ENCODE results near the gene APBA1.

Gene APBA1

DNA sequence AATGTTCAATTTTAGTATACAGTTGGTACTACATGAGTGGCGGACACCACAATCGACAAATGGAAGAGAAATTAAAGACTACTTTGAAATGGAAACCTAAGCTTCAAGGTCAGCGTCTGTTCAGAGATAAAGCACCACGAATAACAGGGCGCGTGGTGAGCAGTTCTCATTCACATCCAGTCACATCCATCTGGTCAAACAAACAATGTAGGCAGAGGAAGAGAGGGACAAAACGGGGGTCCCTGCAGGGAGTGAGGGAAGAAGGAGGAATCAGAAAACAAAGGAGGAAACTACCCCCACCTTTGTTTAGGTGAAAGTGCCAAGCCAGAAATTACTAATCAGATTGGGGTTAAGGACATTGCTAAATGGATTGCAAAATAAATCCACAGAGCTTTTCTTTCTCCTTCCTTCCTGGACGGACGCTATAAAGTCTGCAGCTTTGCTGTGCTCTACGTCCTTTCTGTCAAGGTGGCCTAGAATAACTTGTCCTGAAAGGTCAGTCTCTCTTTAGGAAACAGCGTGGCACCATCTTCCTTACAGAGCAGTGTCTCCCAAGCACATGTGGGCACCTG, 208.6 kb downstream of the APBA1 start:
- Histone ChIP-seq H4K20me1 (ENCODE audit: control insufficient read depth, insufficient read depth, low read depth, low read length) (no peaks in the 10 kb centered on the region), H3K27ac (ENCODE audit: low read depth, low read length) (no peak overlapping the region)

DNA sequence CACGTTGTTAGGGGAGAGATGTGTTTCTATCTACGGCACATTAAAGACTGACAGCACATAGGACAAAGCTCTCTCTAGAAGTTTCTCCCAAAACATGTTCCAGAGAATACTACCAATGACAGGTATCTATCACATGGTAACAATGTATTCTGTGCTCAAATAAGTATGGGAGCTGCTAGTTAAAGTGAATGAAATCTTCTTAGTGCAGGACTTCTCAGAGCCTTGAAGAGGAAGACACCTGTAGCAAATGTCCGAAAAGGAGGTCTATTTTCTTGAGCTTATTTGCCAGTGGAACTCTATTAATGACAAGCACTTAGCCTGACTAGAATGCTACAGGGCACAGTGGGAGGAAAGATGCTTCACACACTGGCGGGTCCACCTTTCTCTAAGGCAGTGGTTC, 209.8 kb downstream of the APBA1 start:
- Histone ChIP-seq H3F3A (ENCODE audit: control insufficient read depth, insufficient read depth) (no peaks in the 10 kb centered on the region), H3K4me1 (ENCODE audit: control insufficient read depth, low read length) (no peaks in the 10 kb centered on the region), H3K4me3 (ENCODE audit: low read length) (no peak overlapping the region), H3K4me2 (ENCODE audit: low read length) (no peak overlapping the region), H4K20me1 (ENCODE audit: control insufficient read depth, insufficient read depth, low read depth, low read length) (no peaks in the 10 kb centered on the region), H3K79me2 (ENCODE audit: control insufficient read depth, low read length) (no peaks in the 10 kb centered on the region), H3K9me3 (ENCODE audit: control insufficient read depth, insufficient read depth, low read length) (no peaks in the 10 kb centered on the region), H3K27me3 (ENCODE audit: control insufficient read depth, low read length) (no peaks in the 10 kb centered on the region), H3K9me2 (replicated peaks; ENCODE audit: control insufficient read depth, low read length) (no peaks in the 10 kb centered on the region), H3K36me3 (ENCODE audit: control insufficient read depth, low read length) (no peaks in the 10 kb centered on the region), H3K27ac (ENCODE audit: low read depth, low read length) (no peak overlapping the region)
- TF ChIP-seq EZH2phosphoT487 (IDR thresholded peaks at IDR 0.05; ENCODE audit: borderline replicate concordance, low read length): no peak
- TF ChIP-seq, protein P1, sequence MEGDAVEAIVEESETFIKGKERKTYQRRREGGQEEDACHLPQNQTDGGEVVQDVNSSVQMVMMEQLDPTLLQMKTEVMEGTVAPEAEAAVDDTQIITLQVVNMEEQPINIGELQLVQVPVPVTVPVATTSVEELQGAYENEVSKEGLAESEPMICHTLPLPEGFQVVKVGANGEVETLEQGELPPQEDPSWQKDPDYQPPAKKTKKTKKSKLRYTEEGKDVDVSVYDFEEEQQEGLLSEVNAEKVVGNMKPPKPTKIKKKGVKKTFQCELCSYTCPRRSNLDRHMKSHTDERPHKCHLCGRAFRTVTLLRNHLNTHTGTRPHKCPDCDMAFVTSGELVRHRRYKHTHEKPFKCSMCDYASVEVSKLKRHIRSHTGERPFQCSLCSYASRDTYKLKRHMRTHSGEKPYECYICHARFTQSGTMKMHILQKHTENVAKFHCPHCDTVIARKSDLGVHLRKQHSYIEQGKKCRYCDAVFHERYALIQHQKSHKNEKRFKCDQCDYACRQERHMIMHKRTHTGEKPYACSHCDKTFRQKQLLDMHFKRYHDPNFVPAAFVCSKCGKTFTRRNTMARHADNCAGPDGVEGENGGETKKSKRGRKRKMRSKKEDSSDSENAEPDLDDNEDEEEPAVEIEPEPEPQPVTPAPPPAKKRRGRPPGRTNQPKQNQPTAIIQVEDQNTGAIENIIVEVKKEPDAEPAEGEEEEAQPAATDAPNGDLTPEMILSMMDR (IDR thresholded peaks at IDR 0.05; ENCODE audit: low read depth, low read length, poor library complexity, severe bottlenecking): no peak

More for the DNA sequence above, 208.6 kb downstream of the APBA1 start:
- no peak overlapping the region for H3K4me2 ChIP-seq (ENCODE audit: low read length)
- no peaks in the 10 kb centered on the region for H3K79me2 ChIP-seq (ENCODE audit: control insufficient read depth, low read length)
- H3K36me3 ChIP-seq (ENCODE audit: control insufficient read depth, low read length): no peaks in the 10 kb centered on the region
- no peaks in the 10 kb centered on the region for H3K9me3 ChIP-seq (ENCODE audit: control insufficient read depth, insufficient read depth, low read length)
- no peaks in the 10 kb centered on the region for H3F3A ChIP-seq (ENCODE audit: control insufficient read depth, insufficient read depth)
- H3K4me3 ChIP-seq (ENCODE audit: low read length): no peak overlapping the region
- no peak for TF ChIP-seq EZH2phosphoT487 (IDR thresholded peaks at IDR 0.05; ENCODE audit: borderline replicate concordance, low read length)
- no peaks in the 10 kb centered on the region for H3K27me3 ChIP-seq (ENCODE audit: control insufficient read depth, low read length)
- no peaks in the 10 kb centered on the region for H3K4me1 ChIP-seq (ENCODE audit: control insufficient read depth, low read length)
- H3K9me2 ChIP-seq (replicated peaks; ENCODE audit: control insufficient read depth, low read length): no peaks in the 10 kb centered on the region

DNA sequence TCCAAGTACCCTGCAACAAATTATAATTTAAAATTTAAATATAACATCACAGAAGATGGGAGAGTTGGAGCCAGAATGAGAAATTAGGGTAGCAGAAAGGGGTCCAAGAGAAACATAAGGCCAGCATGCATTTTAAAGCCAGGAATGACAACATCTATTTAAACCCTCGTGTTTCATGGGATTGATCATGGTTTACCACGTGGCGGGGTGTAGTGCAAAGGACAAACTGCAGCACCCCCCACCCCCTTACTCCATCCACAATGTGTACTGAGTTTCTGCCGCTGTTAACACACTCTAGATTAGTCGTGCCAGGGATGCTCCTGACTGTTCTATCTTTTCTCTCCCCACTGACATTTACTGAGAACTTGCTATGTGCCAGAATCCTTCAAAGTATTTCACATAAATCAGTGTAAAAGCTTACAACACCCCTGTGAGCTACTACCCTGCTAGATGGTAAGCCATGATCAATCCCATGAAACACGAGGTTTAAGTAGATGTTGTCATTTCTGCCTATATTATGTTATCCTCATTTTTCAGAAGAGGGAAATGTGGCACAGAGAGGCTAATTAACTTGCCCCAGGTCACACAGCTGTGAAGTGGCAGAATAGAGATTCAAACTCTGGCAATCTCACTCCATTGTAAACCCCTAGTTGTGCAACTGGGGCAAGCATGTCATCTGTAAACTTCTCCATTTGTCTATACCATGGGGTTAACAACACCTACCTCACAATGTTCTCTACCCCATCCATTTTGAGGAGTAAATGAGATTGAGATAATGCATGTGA, 210.9 kb downstream of the APBA1 start:
- H3K27ac ChIP-seq (ENCODE audit: low read depth, low read length): no peak overlapping the region
- H4K20me1 ChIP-seq (ENCODE audit: control insufficient read depth, insufficient read depth, low read depth, low read length): no peaks in the 10 kb centered on the region
- H3K4me1 ChIP-seq (ENCODE audit: control insufficient read depth, low read length): no peaks in the 10 kb centered on the region
- H3K9me3 ChIP-seq (ENCODE audit: control insufficient read depth, insufficient read depth, low read length): no peaks in the 10 kb centered on the region
- no peaks in the 10 kb centered on the region for H3K9me2 ChIP-seq (replicated peaks; ENCODE audit: control insufficient read depth, low read length)
- H3K79me2 ChIP-seq (ENCODE audit: control insufficient read depth, low read length): no peaks in the 10 kb centered on the region
- no peaks in the 10 kb centered on the region for H3K27me3 ChIP-seq (ENCODE audit: control insufficient read depth, low read length)
- H3F3A ChIP-seq (ENCODE audit: control insufficient read depth, insufficient read depth): no peaks in the 10 kb centered on the region
- H3K36me3 ChIP-seq (ENCODE audit: control insufficient read depth, low read length): no peaks in the 10 kb centered on the region
- H3K4me3 ChIP-seq (ENCODE audit: low read length): no peak overlapping the region
- no peak overlapping the region for H3K4me2 ChIP-seq (ENCODE audit: low read length)
- TF ChIP-seq, protein P1 (IDR thresholded peaks at IDR 0.05; ENCODE audit: low read depth, low read length, poor library complexity, severe bottlenecking): no peak

DNA sequence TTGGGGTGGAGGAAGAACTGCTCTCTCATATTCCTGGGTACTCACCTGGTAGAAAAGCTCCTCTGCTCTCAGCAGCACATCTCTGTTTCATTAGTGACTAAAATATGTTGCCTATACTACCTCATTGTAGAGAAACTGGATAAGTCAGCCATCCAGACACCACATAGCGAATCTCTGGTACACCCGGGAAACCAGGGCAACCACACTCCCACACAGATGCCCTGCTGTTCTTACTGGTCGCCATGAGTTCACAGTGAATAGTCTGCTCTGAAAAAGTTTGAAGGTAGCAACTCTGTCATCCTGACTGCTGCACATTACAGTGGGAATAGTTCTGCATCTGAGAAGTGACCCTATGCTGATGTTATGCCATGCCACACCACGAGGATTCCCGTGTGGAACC, 212.2 kb downstream of the APBA1 start:
- no peaks in the 10 kb centered on the region for H3K4me1 ChIP-seq (ENCODE audit: control insufficient read depth, low read length)

More for the DNA sequence above, 212.2 kb downstream of the APBA1 start:
- no peak overlapping the region for H3K27ac ChIP-seq (ENCODE audit: low read depth, low read length)
- TF ChIP-seq, protein P1 (IDR thresholded peaks at IDR 0.05; ENCODE audit: low read depth, low read length, poor library complexity, severe bottlenecking): no peak
- TF ChIP-seq EZH2phosphoT487 (IDR thresholded peaks at IDR 0.05; ENCODE audit: borderline replicate concordance, low read length): no peak
- H4K20me1 ChIP-seq (ENCODE audit: control insufficient read depth, insufficient read depth, low read depth, low read length): no peaks in the 10 kb centered on the region
- H3K4me3 ChIP-seq (ENCODE audit: low read length): no peak overlapping the region
- no peaks in the 10 kb centered on the region for H3K36me3 ChIP-seq (ENCODE audit: control insufficient read depth, low read length)
- no peaks in the 10 kb centered on the region for H3F3A ChIP-seq (ENCODE audit: control insufficient read depth, insufficient read depth)
- H3K4me2 ChIP-seq (ENCODE audit: low read length): no peak overlapping the region
- H3K79me2 ChIP-seq (ENCODE audit: control insufficient read depth, low read length): no peaks in the 10 kb centered on the region
- H3K9me2 ChIP-seq (replicated peaks; ENCODE audit: control insufficient read depth, low read length): no peaks in the 10 kb centered on the region
- H3K27me3 ChIP-seq (ENCODE audit: control insufficient read depth, low read length): no peaks in the 10 kb centered on the region
- no peaks in the 10 kb centered on the region for H3K9me3 ChIP-seq (ENCODE audit: control insufficient read depth, insufficient read depth, low read length)
